ENCODE results near the gene TRDMT1. TPM values are rescaled to one million over a fixed set of nuclear protein-coding genes. Genes with fewer than 3 reads are reported as not detected.

TRDMT1 gene, protein sequence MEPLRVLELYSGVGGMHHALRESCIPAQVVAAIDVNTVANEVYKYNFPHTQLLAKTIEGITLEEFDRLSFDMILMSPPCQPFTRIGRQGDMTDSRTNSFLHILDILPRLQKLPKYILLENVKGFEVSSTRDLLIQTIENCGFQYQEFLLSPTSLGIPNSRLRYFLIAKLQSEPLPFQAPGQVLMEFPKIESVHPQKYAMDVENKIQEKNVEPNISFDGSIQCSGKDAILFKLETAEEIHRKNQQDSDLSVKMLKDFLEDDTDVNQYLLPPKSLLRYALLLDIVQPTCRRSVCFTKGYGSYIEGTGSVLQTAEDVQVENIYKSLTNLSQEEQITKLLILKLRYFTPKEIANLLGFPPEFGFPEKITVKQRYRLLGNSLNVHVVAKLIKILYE
- 10 to 100 TPM in 4 of 10 donors, 1 to 10 TPM in 6; 6.5 to 11.3 (median 8.9) TPM for polyA plus RNA-seq (ENCODE audit: insufficient read length in 10 of 10)
- long read RNA-seq, donor 1 = 0 reads
- long read RNA-seq, donor 2 = 0 reads
- long read RNA-seq, donor 3 = 0 reads
- long read RNA-seq, donor 4, partial matches to known transcripts = 0 of 2 reads
- long read RNA-seq, donor 4, other reads (novel, unspliced or antisense) = 0 of 2 reads
- long read RNA-seq, donor 5 = 0 reads
- long read RNA-seq, donor 6 = 0 reads
- long read RNA-seq, donor 7 = 0 reads
- long read RNA-seq, donor 8, partial matches to known transcripts = 0 of 1 reads
- long read RNA-seq, donor 8, other reads (novel, unspliced or antisense) = 0 of 1 reads
- long read RNA-seq, donor 9 = 0 reads

DNA sequence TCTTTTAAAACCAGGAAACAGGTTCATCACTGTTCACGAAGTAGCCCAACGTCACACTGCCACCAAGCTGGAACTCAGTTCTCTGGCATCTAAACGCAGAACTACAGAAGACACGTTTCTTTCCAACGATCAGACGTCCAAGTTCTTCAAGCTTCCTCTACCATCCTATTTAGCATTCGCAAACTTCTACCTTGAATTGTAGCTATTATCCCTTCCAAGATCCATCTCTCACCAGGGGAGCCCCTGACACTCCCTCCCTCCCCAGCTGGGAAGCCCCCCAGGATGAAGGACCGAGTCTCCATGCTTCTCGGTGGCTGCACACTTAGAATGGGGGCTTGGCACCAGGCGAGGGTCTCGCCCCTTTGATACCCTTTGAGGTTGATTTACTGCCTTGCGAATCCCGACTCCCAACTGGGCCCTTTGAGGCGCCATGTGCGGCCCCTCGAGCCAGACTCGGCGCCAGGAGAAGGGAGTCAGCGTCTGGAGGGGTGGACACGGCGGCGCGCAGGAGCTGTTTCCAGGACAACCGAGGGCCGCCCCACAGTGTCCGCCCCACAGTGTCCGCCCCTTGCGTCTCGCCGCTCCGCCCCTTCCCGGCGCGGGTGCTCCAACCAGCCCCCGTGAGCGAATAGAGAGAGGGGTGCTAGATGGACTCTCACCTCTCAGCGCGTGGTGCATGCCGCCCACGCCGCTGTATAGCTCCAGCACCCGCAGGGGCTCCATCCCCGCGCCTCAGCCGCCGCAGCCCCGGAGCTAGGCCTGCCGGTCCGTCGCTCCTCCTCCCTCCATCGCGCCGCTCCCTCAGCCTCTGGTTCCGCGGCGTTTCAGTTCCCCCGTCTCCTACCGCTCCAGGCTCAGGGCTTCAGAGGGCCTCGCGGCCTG is at the start of gene TRDMT1:
Gene TRDMT1, minus strand, starts transcription at position 761 of the 882 bp plus-strand sequence. Its CDS starts 38 bp downstream, at position 723.
- peak; percentile 92 to 98 (median 93) for DNase-seq

GRCh38 chr10:17250736-17251135 is 49.3 kb upstream of the TRDMT1 start:
- no peak for DNase-seq

DNA sequence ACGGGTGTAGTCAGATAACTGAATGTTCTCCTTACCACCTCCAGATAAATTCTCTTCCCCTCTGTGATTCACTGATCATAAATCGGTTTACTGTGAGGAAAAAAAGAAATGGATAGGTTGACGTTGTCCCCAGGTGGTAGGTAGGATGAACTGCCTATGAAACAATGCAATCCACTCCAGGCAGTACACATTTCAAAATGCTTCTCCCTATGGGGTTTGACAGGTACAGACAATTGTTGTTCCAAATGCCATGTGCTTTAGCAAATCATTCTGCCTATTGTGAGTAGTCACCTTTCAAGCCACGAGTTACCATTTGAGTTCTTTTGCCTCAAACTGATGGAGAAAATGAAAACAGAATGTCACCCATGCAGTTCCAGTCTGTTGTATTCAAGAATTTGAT is 48.3 kb upstream of the TRDMT1 start:
- DNase-seq = no peak

DNA sequence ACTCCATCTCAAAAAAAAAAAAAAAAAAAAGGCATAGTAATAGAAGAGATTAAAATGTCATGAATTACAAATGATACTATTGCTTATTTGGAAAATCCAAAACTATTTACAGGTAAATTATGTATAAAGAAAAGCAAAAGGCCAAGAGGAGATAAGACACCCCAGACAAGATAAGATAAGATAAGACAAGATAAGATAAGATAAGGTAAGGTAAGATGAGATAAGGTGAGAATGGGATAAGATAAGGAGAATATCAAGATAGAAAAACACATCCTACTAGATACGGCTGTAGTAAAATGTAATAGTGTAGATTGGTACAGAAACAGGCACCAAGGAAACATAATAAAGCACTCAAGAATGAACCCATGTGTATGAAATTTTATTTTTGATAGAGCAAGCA is 47.5 kb upstream of the TRDMT1 start:
- DNase-seq = no peak

GRCh38 chr10:17247210-17247609 is 45.7 kb upstream of the TRDMT1 start:
- DNase-seq = no peak

- no peak for DNase-seq
Measured at GRCh38 chr10:17244700-17245365, 43.4 kb upstream of the TRDMT1 start.

- no peak for DNase-seq
Measured at GRCh38 chr10:17241611-17242333, 40.3 kb upstream of the TRDMT1 start.

- no peak for DNase-seq
Measured at GRCh38 chr10:17240616-17241015, 39.1 kb upstream of the TRDMT1 start.

- no peak for DNase-seq
Measured at GRCh38 chr10:17240096-17240495, 38.6 kb upstream of the TRDMT1 start.

GRCh38 chr10:17239345-17240085 is 38.0 kb upstream of the TRDMT1 start:
- DNase-seq = no peak

- peak in 2 of 3 donors; percentile 62 to 69 for DNase-seq
Measured at GRCh38 chr10:17238445-17239291, 37.2 kb upstream of the TRDMT1 start.

DNA sequence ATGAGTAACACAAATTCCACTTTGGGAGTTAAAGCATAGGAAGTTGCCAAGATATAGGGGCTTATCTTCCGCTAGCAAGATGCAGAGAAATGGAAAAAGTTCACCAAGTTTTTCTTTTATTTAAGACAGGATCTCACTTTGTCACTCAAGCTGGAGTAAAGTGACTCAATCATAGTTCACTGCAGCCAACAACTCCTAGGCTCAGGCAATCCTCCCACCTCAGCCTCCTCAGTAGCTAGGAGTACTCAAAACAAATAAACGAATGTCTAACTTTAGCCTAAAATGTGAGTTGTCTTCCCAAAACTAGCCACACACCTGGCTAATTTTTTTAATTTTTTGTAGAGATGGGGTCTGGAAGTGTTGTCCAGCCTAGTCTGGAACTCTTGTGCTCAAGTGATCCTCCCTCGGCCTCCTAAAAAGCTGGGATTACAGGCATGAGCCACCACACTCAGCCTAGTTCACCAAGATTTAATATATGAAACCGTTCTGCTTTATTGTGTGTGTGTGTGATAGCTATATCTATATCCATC is 36.5 kb upstream of the TRDMT1 start:
- no peak for DNase-seq

- DNase-seq = no peak
Measured at GRCh38 chr10:17237149-17237527, 35.7 kb upstream of the TRDMT1 start.

- DNase-seq = no peak
Measured at GRCh38 chr10:17236468-17237148, 35.1 kb upstream of the TRDMT1 start.

GRCh38 chr10:17235136-17235535 is 33.7 kb upstream of the TRDMT1 start:
- no peak for DNase-seq

DNA sequence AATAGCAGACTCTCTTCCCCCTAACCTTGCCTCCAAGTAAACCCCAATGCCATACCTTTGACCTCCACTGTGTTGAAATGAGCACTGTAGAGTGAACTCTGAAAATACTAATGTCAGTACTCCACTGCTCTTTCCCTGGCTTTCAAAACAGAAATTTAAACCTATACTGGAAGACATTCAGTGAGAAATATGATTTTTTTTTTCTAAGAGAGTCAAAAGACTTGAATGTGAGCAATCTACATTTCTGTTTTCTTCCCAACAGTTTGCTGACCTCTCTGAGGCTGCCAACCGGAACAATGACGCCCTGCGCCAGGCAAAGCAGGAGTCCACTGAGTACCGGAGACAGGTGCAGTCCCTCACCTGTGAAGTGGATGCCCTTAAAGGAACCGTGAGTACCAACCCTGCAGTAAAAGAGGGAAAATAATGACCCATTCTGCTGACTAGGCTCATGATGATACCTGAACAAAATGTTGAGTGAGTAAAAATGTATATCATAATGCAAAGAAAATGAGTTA is 33.0 kb upstream of the TRDMT1 start:
- DNase-seq = no peak

DNA sequence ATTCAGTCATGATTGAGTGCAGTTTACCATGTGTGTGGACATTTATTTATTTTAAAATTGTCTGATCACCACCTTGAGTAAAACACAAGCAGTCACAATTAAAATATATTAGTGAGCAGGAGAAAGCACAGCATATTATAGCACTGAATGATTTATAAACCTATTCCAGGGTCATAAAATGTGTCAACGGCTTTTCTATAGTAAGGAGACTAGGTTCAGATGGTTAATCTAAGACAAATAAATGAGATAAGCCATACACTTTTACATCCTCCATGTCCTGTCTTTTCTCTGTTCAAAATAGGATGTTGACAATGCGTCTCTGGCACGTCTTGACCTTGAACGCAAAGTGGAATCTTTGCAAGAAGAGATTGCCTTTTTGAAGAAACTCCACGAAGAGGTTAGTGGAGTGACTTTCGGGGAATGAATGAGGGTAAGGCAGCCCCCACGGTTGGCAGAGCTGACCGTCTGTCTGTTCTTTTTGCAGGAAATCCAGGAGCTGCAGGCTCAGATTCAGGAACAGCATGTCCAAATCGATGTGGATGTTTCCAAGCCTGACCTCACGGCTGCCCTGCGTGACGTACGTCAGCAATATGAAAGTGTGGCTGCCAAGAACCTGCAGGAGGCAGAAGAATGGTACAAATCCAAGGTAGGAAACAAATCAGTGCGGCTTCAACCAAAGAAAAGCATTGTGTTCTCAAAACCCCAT is 32.0 kb upstream of the TRDMT1 start:
- DNase-seq = no peak
